ENCODE results near the gene UNC5B. TPM values are rescaled to one million over a fixed set of nuclear protein-coding genes. Genes with fewer than 3 reads are reported as not detected.
A peak's percentile ranks its signal among the peaks of the same experiment; 100 is the strongest.

Gene UNC5B
- total RNA-seq, 1 experiment from 2014 or later = 0.71 TPM

- Histone ChIP-seq H3K27me3 (replicated peaks) (0 out of 2 replicates have a peak, but pooled peaks cover 3% of the 10 kb centered on the region), H3K4me1 (replicated peaks) (peaks cover 18% of the 10 kb centered on the region), H3K9me3 (replicated peaks) (no peaks in the 10 kb centered on the region), H3K36me3 (no peaks in the 10 kb centered on the region), H3K27ac (no peak overlapping the region), H3K4me3 (no peak overlapping the region)
- peak; percentile 11 to 59 for DNase-seq (ENCODE audit: low read depth in 1 of 2, low spot score in 2 of 2)
These were observed 48.4 kb downstream of the UNC5B start for GRCh38 chr10:71260622-71261325.

DNA sequence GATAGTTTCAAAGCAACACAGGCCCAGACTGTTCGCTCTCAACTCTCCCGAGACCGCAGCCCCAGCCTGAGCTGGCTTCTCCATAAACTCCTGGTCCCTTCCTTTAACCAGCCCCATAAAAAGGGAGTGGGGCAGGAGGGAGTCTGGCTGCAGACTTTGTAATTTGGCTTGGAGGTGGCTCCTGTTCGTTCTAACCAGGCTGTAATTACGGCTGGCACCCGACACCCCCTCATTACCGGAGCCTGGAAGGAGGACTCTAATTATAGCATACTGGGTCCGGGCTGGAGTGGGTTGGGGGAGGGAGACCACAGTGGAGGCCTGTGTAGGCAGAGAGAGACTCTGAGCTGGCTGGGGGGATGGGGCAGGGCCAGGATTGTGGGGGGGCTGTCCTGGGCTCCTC is 49.7 kb downstream of the UNC5B start:
- peaks cover 18% of the 10 kb centered on the region for H3K4me1 ChIP-seq (replicated peaks)

DNA sequence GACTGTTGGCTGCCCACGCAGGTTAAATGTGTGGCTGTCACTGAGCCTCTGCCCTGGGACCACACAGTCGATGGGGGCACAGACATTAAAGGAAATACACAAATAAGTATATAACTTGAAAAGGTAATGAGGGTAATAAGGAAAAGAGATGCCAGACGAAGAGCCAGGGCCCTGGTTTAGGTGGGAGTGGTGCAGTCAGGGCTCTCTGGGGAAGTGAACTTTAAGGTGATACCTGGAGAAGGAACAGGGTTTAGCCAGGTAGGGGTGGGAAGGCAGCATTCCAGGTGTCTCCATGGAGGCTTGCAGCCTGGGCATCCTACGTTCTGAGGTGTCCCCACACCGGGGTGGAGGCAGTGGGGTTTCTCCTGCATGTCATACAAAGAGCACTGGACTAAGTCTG is 50.4 kb downstream of the UNC5B start:
- peaks cover 18% of the 10 kb centered on the region for H3K4me1 ChIP-seq (replicated peaks)
- no peaks in the 10 kb centered on the region for H3K9me3 ChIP-seq (replicated peaks)
- H3K36me3 ChIP-seq = no peaks in the 10 kb centered on the region
- H3K4me3 ChIP-seq = no peak overlapping the region
- H3K27me3 ChIP-seq (replicated peaks) = 0 out of 2 replicates have a peak, but pooled peaks cover 3% of the 10 kb centered on the region
- no peak for DNase-seq (ENCODE audit: low read depth in 1 of 2, low spot score in 2 of 2)
- H3K27ac ChIP-seq = no peak overlapping the region

More for the DNA sequence above, 49.7 kb downstream of the UNC5B start:
- Histone ChIP-seq H3K4me3 (no peak overlapping the region), H3K27me3 (replicated peaks) (0 out of 2 replicates have a peak, but pooled peaks cover 3% of the 10 kb centered on the region), H3K27ac (no peak overlapping the region), H3K36me3 (no peaks in the 10 kb centered on the region), H3K9me3 (replicated peaks) (no peaks in the 10 kb centered on the region)
- DNase-seq (ENCODE audit: low read depth in 1 of 2, low spot score in 2 of 2) = no peak

- no peak for DNase-seq (ENCODE audit: low read depth in 1 of 2, low spot score in 2 of 2)
- 0 out of 2 replicates have a peak, but pooled peaks cover 3% of the 10 kb centered on the region for H3K27me3 ChIP-seq (replicated peaks)
- no peak overlapping the region for H3K27ac ChIP-seq
- no peak overlapping the region for H3K4me3 ChIP-seq
- H3K36me3 ChIP-seq = no peaks in the 10 kb centered on the region
- no peaks in the 10 kb centered on the region for H3K9me3 ChIP-seq (replicated peaks)
- H3K4me1 ChIP-seq (replicated peaks) = peaks cover 18% of the 10 kb centered on the region
These were observed 51.0 kb downstream of the UNC5B start for GRCh38 chr10:71263376-71263775.

DNA sequence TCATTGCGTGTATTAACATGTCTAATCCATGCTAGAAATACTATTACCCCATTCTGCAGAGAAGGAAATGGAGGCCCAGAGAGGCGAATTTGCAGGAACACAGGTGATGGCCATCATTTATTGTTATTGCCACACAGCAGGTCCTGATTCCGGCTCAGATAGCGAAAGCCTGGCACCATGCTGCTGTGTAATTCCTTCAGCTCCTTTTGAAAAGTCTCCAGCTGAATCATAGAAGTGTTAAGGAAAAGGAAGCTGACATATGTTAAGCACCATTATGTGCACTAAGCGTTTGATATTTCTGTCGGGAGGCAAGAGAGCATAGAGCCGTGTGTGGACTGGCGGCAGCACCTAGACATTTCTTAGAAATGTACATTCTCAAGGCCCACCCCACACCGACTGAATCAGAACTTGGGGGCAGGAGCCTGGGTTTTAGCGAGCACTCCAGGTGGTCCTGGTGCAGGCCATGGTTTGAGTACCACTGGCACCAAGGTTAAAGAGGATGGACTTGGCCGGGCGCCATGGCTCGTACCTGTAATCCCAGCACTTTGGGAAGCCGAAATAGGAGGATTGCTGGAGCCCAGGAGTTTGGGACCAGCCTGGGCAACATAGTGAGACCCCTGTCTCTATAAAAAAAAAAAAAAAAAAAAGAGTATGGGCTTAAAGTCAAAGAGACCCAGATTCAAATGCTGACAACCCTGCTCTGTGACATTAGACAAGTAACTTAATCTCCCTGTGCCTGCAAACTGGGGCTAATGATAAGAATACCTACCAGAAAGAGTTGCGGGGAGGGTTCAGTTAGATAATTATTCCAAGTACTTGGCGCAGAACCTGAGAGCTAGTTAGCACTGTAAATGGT is 52.2 kb downstream of the UNC5B start:
- DNase-seq (ENCODE audit: low read depth in 1 of 2, low spot score in 2 of 2) = no peak
- no peaks in the 10 kb centered on the region for H3K36me3 ChIP-seq
- no peaks in the 10 kb centered on the region for H3K9me3 ChIP-seq (replicated peaks)
- no peak overlapping the region for H3K27ac ChIP-seq
- H3K4me3 ChIP-seq = no peak overlapping the region
- H3K4me1 ChIP-seq (replicated peaks) = peaks cover 18% of the 10 kb centered on the region
- H3K27me3 ChIP-seq (replicated peaks) = 0 out of 2 replicates have a peak, but pooled peaks cover 3% of the 10 kb centered on the region

DNA sequence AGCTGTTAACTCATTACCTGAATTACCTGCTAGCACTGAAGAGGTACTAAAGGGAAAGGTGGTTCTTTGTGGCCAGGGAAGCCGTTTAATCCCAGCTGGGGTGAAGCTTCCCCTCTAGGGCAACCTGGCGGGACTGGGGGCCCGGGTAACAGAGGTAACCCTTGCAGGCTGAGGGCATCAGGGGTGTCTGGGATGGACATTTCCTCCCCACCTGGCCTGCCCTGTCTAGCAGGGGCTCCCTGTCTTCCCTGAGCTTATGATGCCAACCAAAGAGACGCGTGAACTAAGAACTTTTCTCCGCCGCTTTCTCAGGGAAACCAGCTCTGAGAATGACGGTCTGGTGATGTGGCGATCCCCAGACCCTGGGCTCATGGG is 52.8 kb downstream of the UNC5B start:
- Histone ChIP-seq H3K4me1 (replicated peaks) (peaks cover 15% of the 10 kb centered on the region), H3K27ac (no peak overlapping the region), H3K27me3 (replicated peaks) (0 out of 2 replicates have a peak, but pooled peaks cover 3% of the 10 kb centered on the region), H3K9me3 (replicated peaks) (no peaks in the 10 kb centered on the region), H3K36me3 (no peaks in the 10 kb centered on the region), H3K4me3 (no peak overlapping the region)
- no peak for DNase-seq (ENCODE audit: low read depth in 1 of 2, low spot score in 2 of 2)

GRCh38 chr10:71265618-71266146 is 53.3 kb downstream of the UNC5B start:
- 0 out of 2 replicates have a peak, but pooled peaks cover 3% of the 10 kb centered on the region for H3K27me3 ChIP-seq (replicated peaks)
- no peak overlapping the region for H3K27ac ChIP-seq
- H3K9me3 ChIP-seq (replicated peaks) = no peaks in the 10 kb centered on the region
- H3K36me3 ChIP-seq = no peaks in the 10 kb centered on the region
- no peak for DNase-seq (ENCODE audit: low read depth in 1 of 2, low spot score in 2 of 2)
- peaks cover 10% of the 10 kb centered on the region for H3K4me1 ChIP-seq (replicated peaks)
- no peak overlapping the region for H3K4me3 ChIP-seq

DNA sequence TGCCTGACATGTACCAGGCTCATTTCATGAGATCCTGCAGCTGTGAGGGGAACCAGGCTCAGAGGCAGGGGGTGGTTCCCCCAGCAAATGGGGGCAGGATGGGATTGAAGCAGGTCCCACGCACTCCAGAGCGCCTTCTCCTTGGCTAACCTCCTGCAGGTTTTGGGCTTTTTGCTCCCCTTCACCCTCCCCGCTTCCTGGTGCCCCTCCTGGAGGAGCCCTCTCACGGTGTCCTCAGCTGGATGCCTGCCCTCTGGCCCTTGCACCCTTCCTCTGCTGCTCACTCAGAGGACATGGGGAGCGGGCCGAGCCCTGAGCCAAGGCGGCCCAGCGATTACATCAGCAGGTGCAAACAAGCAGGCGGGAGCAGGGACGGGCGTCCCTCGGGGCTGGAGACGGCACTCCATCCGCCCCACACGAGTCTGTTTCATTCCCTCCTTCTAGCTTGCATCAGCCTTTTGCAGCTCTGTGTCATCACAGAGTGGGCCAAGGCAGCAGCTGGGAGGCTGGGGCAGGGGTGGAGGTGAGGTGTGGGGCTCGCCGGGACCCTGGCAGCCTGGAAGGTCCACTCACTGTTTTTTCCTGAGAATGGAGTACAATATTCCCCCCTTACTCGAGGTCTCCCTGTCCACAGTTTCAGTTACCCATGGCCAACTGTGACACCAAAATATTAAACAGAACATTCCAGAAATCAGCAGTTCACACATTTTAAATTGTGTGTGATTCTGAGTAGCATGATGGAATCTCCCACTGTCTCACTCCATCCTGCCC is 54.0 kb downstream of the UNC5B start:
- H3K4me3 ChIP-seq = no peak overlapping the region
- DNase-seq (ENCODE audit: low read depth in 1 of 2, low spot score in 2 of 2) = no peak
- H3K9me3 ChIP-seq (replicated peaks) = no peaks in the 10 kb centered on the region
- H3K36me3 ChIP-seq = no peaks in the 10 kb centered on the region
- no peak overlapping the region for H3K27ac ChIP-seq
- H3K27me3 ChIP-seq (replicated peaks) = 0 out of 2 replicates have a peak, but pooled peaks cover 3% of the 10 kb centered on the region
- peaks cover 7% of the 10 kb centered on the region for H3K4me1 ChIP-seq (replicated peaks)

DNA sequence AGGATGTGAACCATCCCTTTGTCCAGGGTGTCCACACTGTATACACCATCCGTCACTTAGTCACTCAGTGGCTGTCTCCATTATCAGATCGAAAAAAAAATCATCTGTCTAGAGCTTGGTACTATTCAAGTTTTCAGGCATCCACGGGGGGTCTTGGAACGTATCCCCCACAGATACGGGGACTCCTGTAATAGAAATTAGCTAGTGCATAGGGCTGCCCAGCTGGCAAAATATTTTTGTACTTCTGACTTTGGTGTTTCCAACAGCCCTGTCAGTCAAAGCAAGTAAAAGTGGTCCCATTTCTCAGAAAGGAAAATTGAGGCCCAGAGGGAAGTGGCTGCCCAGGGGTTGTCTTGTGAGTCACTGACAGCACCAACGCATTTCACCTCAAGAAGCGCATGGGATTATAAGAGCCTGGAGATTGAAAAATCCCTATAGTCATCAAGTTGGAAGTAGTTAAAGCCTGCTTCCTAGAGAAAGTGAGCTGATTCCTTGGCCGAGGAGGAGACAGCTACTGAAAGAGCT is 54.6 kb downstream of the UNC5B start:
- H3K27ac ChIP-seq = no peak overlapping the region
- no peaks in the 10 kb centered on the region for H3K36me3 ChIP-seq
- peaks cover 7% of the 10 kb centered on the region for H3K4me1 ChIP-seq (replicated peaks)
- no peak for DNase-seq (ENCODE audit: low read depth in 1 of 2, low spot score in 2 of 2)
- 0 out of 2 replicates have a peak, but pooled peaks cover 3% of the 10 kb centered on the region for H3K27me3 ChIP-seq (replicated peaks)
- no peaks in the 10 kb centered on the region for H3K9me3 ChIP-seq (replicated peaks)
- H3K4me3 ChIP-seq = no peak overlapping the region

GRCh38 chr10:71267508-71268240 is 55.3 kb downstream of the UNC5B start:
- no peak overlapping the region for H3K27ac ChIP-seq
- H3K4me1 ChIP-seq (replicated peaks) = peaks cover 13% of the 10 kb centered on the region

DNA sequence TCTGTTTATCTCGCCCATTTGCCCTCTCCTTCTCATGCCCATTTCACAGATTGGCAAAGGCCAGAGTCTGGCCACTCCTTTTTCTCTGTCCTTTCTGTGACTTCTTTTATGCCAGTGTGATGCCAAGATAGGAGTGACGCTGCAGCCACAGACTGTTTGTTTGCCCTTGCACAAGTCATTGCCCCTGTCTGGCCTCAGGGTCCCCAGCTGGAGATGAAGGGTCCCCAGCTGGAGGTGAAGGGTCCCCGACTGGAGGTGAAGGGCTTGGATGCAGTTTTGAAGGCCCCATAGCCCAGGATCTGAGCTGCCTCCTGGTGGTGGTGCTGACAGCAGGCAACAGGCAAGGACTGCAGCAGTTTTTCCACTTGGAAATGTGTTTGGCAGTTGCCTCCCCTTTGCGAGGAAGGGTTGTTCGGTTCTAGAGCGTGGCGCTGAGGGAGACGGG is 55.9 kb downstream of the UNC5B start:
- peaks cover 10% of the 10 kb centered on the region for H3K4me1 ChIP-seq (replicated peaks)
- no peak overlapping the region for H3K27ac ChIP-seq
- H3K4me3 ChIP-seq = no peak overlapping the region
- H3K36me3 ChIP-seq = no peaks in the 10 kb centered on the region
- 0 out of 2 replicates have a peak, but pooled peaks cover 3% of the 10 kb centered on the region for H3K27me3 ChIP-seq (replicated peaks)
- DNase-seq (ENCODE audit: low read depth in 1 of 2, low spot score in 2 of 2) = no peak
- no peaks in the 10 kb centered on the region for H3K9me3 ChIP-seq (replicated peaks)

More at GRCh38 chr10:71267508-71268240, 55.3 kb downstream of the UNC5B start:
- H3K9me3 ChIP-seq (replicated peaks) = no peaks in the 10 kb centered on the region
- 0 out of 2 replicates have a peak, but pooled peaks cover 3% of the 10 kb centered on the region for H3K27me3 ChIP-seq (replicated peaks)
- DNase-seq (ENCODE audit: low read depth in 1 of 2, low spot score in 2 of 2) = no peak
- H3K4me3 ChIP-seq = no peak overlapping the region
- no peaks in the 10 kb centered on the region for H3K36me3 ChIP-seq

GRCh38 chr10:71268758-71269157 is 56.4 kb downstream of the UNC5B start:
- Histone ChIP-seq H3K4me1 (replicated peaks) (peaks cover 6% of the 10 kb centered on the region), H3K27me3 (replicated peaks) (0 out of 2 replicates have a peak, but pooled peaks cover 3% of the 10 kb centered on the region), H3K27ac (no peak overlapping the region), H3K4me3 (no peak overlapping the region), H3K9me3 (replicated peaks) (no peaks in the 10 kb centered on the region), H3K36me3 (no peaks in the 10 kb centered on the region)
- no peak for DNase-seq (ENCODE audit: low read depth in 1 of 2, low spot score in 2 of 2)
